PFSK-1 (cell line): Measurements from ENCODE around the gene GCLC.

Source experiments
- FOXP2 ChIP-seq: optimal IDR thresholded peaks from 2 replicates; pipeline ENCODE3; 2011; ENCODE audit warnings: borderline replicate concordance, control low read depth, inconsistent platforms; ENCODE audit not compliant: insufficient read depth; ENCODE audit errors: extremely low read length, extremely low read depth
- POLR2AphosphoS5 ChIP-seq: IDR thresholded peaks from 2 replicates; pipeline ENCODE4 v1.6.1; 2012; ENCODE audit warnings: low read depth, mild to moderate bottlenecking, control low read depth, low read length, moderate library complexity
- REST ChIP-seq, 2 experiments: IDR thresholded peaks; 2 replicates each; pipeline versions ENCODE4 v1.6.1 to v1.8.0; 2011 to 2012; ENCODE audit warnings: low read depth in 2 of 2, low read length in 2 of 2, control low read depth in 1 of 2, inconsistent platforms in 1 of 2, mild to moderate bottlenecking in 1 of 2, moderate library complexity in 1 of 2; ENCODE audit not compliant: insufficient read depth in 1 of 2
- SIN3A ChIP-seq: IDR thresholded peaks from 2 replicates; pipeline ENCODE4 v1.6.1; 2012; ENCODE audit warnings: mild to moderate bottlenecking, low read length, moderate library complexity, borderline replicate concordance; ENCODE audit not compliant: insufficient read depth
- TAF1 ChIP-seq: IDR thresholded peaks from 2 replicates; pipeline ENCODE4 v1.6.1; 2012; ENCODE audit warnings: low read length, control low read depth, borderline replicate concordance; ENCODE audit not compliant: insufficient read depth

GCLC gene

GRCh38 chr6:53497905-53498304 lies 47.0 kb downstream of the GCLC start:
- TF ChIP-seq FOXP2 = no peak
- no peak for TF ChIP-seq SIN3A
- TF ChIP-seq REST (IDR thresholded peaks at IDR 0.05; ENCODE audit: insufficient read depth in 1 of 2, low read depth in 2 of 2, low read length in 2 of 2) = no peak
- no peak for TF ChIP-seq POLR2AphosphoS5
- no peak for TF ChIP-seq TAF1

- TF ChIP-seq REST (IDR thresholded peaks at IDR 0.05; ENCODE audit: insufficient read depth in 1 of 2, low read depth in 2 of 2, low read length in 2 of 2) (no peak), SIN3A (no peak), TAF1 (no peak), POLR2AphosphoS5 (no peak), FOXP2 (no peak)
These were observed 48.0 kb downstream of the GCLC start for GRCh38 chr6:53496797-53497375.

- no peak for TF ChIP-seq FOXP2
- TF ChIP-seq POLR2AphosphoS5 = no peak
- TF ChIP-seq SIN3A = no peak
- TF ChIP-seq TAF1 = no peak
- no peak for TF ChIP-seq REST (IDR thresholded peaks at IDR 0.05; ENCODE audit: insufficient read depth in 1 of 2, low read depth in 2 of 2, low read length in 2 of 2)
These were observed 49.1 kb downstream of the GCLC start for GRCh38 chr6:53495506-53496499.

GRCh38 chr6:53494076-53494475 lies 50.8 kb downstream of the GCLC start:
- TF ChIP-seq POLR2AphosphoS5 (no peak), TAF1 (no peak), FOXP2 (no peak), SIN3A (no peak), REST (IDR thresholded peaks at IDR 0.05; ENCODE audit: insufficient read depth in 1 of 2, low read depth in 2 of 2, low read length in 2 of 2) (no peak)
